Activated CD4-positive, alpha-beta T cell treated with anti-CD3 and anti-CD28 coated beads, Interleukin-2, amount 50 U/mL, for 48 hours (primary cell): ENCODE measurements around the gene NFIA.
"Not testable (repeated sequence)": the region's sequence is repeated elsewhere in the genome, so short reads cannot be mapped to it uniquely, and the experiment has no call there.

Experiments
- DNase-seq, 2 experiments: peaks; one replicate each; pipeline ENCODE4 v3.0.0-alpha.2; 2020

Gene NFIA

DNA sequence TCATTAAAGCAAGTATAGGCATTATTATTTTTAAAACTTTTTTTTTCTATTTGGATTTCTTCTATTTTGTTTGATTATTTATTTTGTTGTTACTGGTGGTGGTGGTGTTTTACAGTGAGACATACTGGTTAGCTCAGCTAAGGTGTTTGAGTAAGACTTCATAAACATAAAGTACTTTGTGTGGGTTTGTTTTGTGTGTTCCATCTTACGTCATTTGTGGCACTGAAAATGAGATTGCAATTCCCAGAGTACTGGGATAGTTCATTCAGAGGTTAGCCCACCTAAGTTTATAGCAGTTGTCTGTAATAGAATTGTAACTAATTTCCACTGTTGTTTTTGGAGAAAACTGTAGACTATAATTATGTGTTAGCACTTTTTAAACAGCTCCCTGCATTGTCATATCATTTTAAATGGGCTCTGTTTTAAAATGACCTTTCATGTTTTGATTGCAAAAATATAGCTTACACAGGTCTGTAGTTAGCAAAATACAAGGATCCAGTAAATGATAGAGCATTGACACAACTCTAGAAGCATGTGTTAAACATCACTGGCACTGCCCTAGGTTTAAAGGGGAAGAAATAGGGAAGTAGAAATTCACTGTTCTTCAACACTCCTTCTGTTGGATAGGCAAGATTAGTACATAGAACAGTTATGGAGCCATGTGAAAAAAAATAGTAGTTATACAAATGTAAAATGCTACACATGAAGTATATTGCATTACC lies 171.7 kb downstream of the NFIA start:
- no peak for DNase-seq

GRCh38 chr1:61254634-61255357 lies 172.4 kb downstream of the NFIA start:
- no peak for DNase-seq

- DNase-seq, result no peak
Observed at GRCh38 chr1:61255358-61255703, 173.0 kb downstream of the NFIA start.

DNA sequence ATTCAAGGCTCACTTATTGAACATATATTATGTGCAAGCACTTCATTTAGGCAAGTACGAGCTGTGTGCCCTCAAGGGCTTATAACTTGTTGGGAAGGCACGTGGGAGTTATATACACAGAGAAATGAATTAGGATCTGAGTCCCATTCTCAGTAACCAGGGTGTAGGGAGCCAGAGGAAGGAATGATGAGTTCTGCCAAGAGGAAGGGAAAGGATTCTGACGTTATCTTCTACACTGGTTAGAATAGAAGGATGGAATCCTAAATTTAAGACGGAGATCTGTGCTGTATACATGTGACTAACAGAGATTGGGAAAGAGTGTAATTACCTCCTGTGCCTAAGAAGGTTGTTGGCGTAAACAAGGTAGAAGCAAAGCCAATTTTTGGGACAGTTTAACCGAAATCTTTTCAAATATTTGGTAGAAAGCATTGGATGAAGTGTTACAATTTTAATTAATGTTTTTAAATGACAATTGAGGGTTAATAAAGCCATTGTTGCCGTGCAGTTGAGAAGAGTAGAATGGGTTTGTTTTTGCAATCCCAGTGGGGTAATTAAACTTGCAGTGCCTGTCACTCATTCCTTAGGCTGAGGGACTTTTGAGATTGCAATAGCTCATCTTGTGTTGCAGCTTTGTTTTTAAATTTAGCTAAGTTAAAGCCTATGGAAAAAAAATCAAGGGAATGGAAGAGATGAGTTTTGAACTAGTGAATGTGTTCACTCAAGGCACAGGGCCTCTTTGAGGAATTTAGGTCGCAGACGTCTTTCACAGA lies 177.2 kb downstream of the NFIA start:
- DNase-seq, result no peak

GRCh38 chr1:61260171-61260570 lies 177.8 kb downstream of the NFIA start:
- no peak for DNase-seq

GRCh38 chr1:61261595-61261994 lies 179.2 kb downstream of the NFIA start:
- no peak for DNase-seq

- no peak for DNase-seq
Observed at GRCh38 chr1:61263905-61264824, 181.8 kb downstream of the NFIA start.

DNA sequence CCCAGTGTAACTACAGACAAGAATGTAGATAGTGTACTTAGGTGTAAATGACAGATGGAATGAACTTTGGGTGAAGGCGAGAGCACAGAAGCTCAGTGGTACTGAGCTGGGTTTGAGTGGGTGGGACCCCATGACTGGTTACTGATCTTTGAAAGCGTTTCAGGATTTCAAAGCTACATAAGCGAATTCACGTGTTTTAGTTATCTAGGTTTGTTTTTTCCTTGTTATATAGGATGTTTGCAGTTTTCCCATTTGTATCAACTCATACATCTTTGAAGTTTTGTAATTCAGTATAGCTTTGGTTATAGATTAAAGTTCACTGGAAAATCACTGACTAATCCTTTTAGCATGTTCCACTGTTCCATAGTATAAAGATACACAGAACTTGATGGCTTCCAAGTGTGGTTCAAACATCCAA lies 182.5 kb downstream of the NFIA start:
- DNase-seq, result no peak

- DNase-seq, result no peak
Observed at GRCh38 chr1:61265665-61266064, 183.3 kb downstream of the NFIA start.

- no peak for DNase-seq
Observed at GRCh38 chr1:61266738-61267137, 184.4 kb downstream of the NFIA start.

DNA sequence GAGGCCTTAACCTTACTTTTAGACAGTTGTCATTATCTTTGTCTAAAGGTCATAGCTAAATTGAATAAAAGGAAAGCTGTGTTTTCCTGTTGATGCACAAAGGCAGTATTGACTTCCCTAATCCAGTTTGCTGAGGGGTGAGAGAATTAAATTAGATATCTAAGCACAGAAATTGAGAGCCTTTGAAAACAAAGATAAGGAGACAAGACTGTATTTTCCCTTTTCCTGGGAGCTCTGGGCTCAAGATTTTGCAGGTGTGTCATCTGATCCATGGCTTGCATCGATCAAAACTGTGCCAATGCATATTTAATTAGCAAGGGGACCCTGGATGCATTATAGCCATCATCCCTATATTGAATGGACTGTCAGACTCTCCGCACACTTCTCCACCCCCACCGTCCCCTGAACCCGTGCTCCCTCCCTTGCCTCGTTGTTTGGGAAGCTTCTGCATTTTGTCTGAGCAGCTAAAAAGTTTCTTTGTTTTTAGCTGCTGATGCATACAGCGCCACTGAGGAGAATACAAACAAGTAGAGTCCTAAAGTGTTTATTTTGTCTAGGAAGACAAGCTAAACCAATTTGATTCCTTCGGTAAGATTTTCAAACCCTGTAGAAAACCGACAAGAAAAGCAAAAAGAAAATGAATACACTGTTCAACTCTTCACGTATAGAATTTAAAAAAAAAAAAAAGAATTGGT lies 186.3 kb downstream of the NFIA start:
- DNase-seq, result no peak

DNA sequence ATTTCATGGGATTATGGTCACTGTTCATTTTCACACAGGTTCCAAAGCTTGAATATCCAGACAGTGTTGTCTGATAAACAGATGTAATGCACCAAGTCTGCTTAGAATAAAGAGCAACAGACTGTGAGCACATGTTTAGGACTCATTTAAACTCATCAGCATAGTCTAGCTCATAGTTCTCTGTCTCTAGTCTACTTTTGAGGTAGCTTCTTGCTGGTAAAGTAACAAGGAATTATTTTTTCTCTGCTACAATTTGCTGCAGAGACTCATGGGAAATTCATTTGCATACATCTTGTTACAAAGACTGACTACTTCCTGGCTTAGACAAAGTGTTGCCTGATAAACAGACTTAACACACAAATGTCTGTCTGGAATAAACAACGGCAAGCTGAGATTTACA lies 187.2 kb downstream of the NFIA start:
- DNase-seq, result no peak

DNA sequence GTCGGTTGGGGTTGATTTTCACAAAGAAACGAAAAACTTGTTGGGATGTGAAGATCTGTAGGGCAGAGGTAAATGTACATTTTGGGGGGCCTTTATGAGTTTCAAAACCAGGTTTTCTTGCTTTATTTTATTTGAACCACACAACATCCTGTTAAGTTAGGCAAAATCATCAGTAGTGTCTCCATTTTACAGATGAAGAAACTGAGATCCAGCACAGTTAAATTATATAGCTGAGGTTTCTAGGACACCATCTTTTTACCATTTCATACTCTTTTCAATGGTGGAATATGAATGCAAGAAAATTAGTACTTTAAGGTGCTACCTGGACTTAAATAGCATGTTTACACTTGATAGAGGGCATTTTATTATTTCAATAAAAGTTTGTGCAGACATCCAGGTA lies 187.7 kb downstream of the NFIA start:
- no peak for DNase-seq

DNA sequence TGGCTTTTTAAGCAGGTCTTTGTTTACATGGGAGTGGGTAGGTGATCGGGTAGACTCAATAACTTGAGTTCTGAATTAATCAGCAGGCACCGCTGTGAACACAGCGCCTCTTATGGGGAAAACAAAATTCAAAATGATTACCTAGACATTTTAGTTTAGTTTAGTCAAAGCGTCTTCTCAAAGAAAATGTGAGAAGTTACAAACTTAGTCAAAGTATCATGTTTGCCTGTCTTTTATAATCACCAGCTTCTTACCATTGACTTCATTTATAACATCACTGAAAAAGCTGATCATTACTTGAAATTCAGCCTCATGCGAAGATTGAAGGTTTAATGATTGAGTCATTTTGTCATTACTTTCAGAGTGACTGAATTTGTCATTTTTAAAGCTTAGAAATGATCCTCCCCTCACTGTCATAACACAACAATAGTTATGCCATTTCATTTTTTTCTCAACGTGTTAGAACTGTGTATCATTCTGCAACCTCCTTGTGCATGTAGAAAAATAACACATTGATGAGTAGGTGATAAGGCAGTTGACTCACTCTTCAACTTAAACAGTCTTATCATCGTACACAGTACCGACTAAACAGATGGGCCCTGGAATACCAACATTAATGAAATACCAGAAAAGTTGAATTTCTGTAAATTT lies 188.5 kb downstream of the NFIA start:
- peak; percentile 14 to 24 for DNase-seq

GRCh38 chr1:61271412-61271789 lies 189.0 kb downstream of the NFIA start:
- DNase-seq, result peak; percentile 24 to 47

DNA sequence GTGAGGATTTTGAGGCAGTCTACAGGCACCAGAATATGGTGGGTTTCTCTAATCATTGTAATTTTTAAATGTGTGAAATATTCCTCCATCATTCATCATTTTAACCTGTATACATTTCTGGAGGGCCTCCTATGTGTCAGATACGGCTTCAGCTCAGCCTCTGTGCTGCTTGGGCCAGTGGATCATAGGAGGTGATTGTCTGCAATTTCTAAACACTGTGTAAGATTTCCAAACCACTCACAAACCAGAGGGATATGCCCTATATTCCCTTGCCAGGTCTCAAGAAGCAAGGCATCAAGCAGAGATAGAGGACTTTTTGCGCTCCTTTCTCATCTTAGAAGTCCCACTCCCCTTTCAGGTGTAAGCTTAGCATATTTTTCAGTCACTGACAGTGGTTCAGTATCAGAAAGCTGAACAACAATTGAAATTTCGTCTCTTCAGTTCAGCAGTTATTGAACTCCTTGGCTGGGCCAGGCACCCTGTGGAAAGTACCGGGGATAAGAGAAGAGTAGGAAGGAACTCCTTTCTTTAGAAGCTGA lies 190.9 kb downstream of the NFIA start:
- no peak for DNase-seq

DNA sequence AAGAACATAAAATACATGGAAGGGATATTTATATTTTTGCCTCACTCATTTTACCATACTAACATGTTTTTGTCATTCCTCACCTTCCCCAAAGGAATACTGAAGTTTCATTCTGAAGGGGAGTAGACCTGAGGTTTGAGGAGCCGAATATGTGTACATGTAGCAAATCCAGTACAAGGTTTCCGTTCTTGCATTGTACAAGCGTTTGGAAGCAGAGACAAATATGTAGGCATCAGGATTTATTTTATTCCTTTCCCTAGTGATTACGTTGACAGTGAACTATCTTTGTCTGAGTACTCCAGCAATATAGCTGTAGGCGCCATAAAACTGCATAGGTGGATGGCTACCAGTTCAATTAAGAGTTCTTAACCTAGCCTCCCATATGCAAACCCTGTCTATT lies 191.5 kb downstream of the NFIA start:
- no peak for DNase-seq

GRCh38 chr1:61274939-61275338 lies 192.6 kb downstream of the NFIA start:
- no peak for DNase-seq

DNA sequence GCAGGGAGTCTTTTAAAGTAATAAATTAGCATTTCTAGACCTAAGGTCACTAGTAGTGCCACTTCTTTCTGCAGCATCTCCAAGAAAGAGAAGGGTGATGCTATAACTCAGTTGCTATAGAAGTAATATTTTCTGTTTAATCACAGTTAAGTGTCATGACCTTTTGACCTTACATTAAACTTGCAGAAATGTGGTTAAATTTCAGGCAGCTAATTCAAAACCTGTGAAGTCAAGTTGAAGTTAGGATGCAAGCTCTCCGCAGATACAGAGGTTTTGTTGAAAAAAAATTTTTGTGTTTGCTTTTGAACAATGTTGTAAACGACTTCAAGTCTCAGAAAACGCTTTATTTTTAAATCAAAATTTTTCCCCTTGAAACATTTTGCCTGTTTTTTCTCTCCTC lies 193.9 kb downstream of the NFIA start:
- DNase-seq, result no peak

DNA sequence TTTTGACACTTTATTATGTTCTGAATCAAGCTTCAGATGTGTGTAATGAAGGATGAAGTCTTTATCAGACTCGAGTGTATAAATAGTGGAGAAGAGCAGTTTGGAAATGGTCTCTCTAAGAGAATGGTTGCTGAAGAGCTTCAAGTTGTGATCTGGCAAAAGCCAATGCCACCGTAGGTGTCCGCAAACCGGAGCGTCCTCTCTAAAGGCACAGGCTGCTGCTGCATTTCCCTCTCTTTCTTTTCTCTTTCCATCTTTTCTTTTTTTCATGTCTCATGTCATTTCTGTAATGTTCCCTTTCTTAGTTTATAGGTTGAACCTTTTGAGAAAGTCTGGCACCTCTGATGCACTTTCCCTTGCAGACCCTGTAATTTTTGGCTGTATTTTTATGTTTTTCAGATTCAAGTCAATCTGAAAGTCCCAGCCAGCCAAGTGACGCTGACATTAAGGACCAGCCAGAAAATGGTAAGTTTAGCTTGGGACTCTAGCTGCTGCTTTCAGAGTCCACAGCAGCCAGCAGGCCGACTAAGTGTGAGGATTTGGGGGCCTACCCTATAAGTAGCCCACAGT lies 194.8 kb downstream of the NFIA start:
- DNase-seq, result no peak

GRCh38 chr1:61278503-61278902 lies 196.1 kb downstream of the NFIA start:
- not testable (repeated sequence) for DNase-seq
